ENCODE results near the gene EML4. TPM values are rescaled to one million over a fixed set of nuclear protein-coding genes. Genes with fewer than 3 reads are reported as not detected.

Gene EML4
- total and polyA plus RNA-seq, 2 of the 13 experiments (the other 11 are each of a cell fraction or from before 2014, with no cell fraction given): 243 to 476 TPM

DNA sequence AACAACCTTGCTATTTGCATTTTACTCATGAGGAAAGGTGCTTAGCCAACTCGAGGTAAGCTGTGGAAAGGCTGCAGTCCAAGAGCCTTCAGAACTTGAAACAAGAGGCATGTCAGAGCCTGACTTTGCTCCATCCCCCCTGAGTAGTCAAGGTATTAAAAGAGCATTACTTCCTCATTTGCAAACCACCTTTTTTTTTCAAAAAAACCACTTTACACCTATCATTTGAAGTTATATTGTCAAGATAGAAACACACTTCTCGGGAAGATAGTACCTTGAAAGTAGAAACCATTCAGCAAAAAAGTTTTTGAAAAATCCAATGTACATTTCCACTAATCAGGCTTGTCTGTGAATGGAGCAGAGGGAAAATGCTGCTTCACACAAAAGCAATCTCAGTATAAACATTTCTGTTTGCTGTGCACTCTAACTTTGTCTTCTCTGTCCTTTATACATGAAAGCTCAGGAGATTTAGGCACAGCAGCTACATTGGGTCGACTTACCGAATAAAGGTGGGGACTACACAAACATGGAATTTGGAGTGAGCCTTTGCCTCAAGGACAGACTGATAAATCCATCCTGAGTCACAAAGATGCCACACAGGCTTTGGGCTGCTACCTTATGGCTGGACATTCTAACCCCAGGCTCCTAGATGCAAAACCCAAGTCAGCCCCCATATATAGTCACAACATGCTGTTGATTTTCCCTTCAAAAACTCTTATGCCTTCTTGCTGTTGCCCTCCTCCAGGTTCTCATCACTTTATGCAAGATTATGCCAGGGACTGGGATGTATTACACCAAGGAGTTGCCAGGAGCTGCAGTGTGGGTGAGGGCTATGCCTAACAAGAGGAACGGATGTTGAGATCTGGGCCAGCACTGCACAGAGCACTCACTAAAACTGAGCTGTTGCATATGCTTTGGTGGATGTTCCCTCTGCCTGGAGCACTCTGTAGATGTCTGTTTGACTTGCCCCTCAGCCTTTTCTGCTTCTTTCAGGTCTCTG lies 41.4 kb upstream of the EML4 start (continued):
- TF ChIP-seq, protein P1, sequence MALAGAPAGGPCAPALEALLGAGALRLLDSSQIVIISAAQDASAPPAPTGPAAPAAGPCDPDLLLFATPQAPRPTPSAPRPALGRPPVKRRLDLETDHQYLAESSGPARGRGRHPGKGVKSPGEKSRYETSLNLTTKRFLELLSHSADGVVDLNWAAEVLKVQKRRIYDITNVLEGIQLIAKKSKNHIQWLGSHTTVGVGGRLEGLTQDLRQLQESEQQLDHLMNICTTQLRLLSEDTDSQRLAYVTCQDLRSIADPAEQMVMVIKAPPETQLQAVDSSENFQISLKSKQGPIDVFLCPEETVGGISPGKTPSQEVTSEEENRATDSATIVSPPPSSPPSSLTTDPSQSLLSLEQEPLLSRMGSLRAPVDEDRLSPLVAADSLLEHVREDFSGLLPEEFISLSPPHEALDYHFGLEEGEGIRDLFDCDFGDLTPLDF (CRISPR knock-in tag; IDR thresholded peaks at IDR 0.05): 0 out of 2 replicates have a peak, but pooled peaks have one; percentile 15
- TF ChIP-seq NFE2L2 (IDR thresholded peaks at IDR 0.05; ENCODE audit: low read length) (no peak), NAIF1 (CRISPR knock-in tag; IDR thresholded peaks at IDR 0.05; ENCODE audit: borderline replicate concordance) (peak; percentile 67; the same call in 1 of the 2 replicates), ZNF839 (CRISPR knock-in tag; IDR thresholded peaks at IDR 0.05; ENCODE audit: borderline replicate concordance) (no peak), SOX5 (CRISPR knock-in tag; IDR thresholded peaks at IDR 0.05; ENCODE audit: borderline replicate concordance) (peak; percentile 89), ZFAT (CRISPR knock-in tag; conservative IDR thresholded peaks at IDR 0.05) (no peak), ZNF619 (CRISPR knock-in tag; IDR thresholded peaks at IDR 0.05) (peak; percentile 86; the same call in 1 of the 2 replicates), PCBP1 (IDR thresholded peaks at IDR 0.05; ENCODE audit: borderline replicate concordance, low read depth, low read length) (no peak), PRMT3 (CRISPR knock-in tag; IDR thresholded peaks at IDR 0.05; ENCODE audit: borderline replicate concordance, low read depth) (peak; percentile 26; the same call in 1 of the 2 replicates), ZEB1 (IDR thresholded peaks at IDR 0.05; ENCODE audit: insufficient replicate concordance, low read depth) (peak; percentile 87), ZNF724P (CRISPR knock-in tag; IDR thresholded peaks at IDR 0.05; ENCODE audit: borderline replicate concordance) (no peak), SNAPC2 (CRISPR knock-in tag; IDR thresholded peaks at IDR 0.05) (no peak; the same call in 1 of the 2 replicates), ZNF343 (CRISPR knock-in tag; IDR thresholded peaks at IDR 0.05) (no peak), ZBTB42 (CRISPR knock-in tag; IDR thresholded peaks at IDR 0.05) (no peak), ZNF160 (CRISPR knock-in tag; IDR thresholded peaks at IDR 0.05) (no peak), SALL2 (CRISPR knock-in tag; IDR thresholded peaks at IDR 0.05) (no peak), SAFB2 (CRISPR knock-in tag; IDR thresholded peaks at IDR 0.05; ENCODE audit: borderline replicate concordance, low read depth) (no peak), MTA1 (CRISPR knock-in tag; IDR thresholded peaks at IDR 0.05; ENCODE audit: borderline replicate concordance) (no peak; the same call in 1 of the 2 replicates), CENPX (CRISPR knock-in tag; IDR thresholded peaks at IDR 0.05) (no peak), SCMH1 (CRISPR knock-in tag; IDR thresholded peaks at IDR 0.05; ENCODE audit: borderline replicate concordance) (no peak), NR2F6 (IDR thresholded peaks at IDR 0.05) (peak; percentile 77), NR2F6 (CRISPR knock-in tag; IDR thresholded peaks at IDR 0.05) (peak; percentile 82), DNMT1 (CRISPR knock-in tag; IDR thresholded peaks at IDR 0.05) (0 out of 2 replicates have a peak, but pooled peaks have one; percentile 44)
- TF ChIP-seq, protein P2, sequence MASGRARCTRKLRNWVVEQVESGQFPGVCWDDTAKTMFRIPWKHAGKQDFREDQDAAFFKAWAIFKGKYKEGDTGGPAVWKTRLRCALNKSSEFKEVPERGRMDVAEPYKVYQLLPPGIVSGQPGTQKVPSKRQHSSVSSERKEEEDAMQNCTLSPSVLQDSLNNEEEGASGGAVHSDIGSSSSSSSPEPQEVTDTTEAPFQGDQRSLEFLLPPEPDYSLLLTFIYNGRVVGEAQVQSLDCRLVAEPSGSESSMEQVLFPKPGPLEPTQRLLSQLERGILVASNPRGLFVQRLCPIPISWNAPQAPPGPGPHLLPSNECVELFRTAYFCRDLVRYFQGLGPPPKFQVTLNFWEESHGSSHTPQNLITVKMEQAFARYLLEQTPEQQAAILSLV (CRISPR knock-in tag; IDR thresholded peaks at IDR 0.05; ENCODE audit: borderline replicate concordance): 0 out of 2 replicates have a peak, but pooled peaks have one; percentile 74
- TF ChIP-seq, protein P3, sequence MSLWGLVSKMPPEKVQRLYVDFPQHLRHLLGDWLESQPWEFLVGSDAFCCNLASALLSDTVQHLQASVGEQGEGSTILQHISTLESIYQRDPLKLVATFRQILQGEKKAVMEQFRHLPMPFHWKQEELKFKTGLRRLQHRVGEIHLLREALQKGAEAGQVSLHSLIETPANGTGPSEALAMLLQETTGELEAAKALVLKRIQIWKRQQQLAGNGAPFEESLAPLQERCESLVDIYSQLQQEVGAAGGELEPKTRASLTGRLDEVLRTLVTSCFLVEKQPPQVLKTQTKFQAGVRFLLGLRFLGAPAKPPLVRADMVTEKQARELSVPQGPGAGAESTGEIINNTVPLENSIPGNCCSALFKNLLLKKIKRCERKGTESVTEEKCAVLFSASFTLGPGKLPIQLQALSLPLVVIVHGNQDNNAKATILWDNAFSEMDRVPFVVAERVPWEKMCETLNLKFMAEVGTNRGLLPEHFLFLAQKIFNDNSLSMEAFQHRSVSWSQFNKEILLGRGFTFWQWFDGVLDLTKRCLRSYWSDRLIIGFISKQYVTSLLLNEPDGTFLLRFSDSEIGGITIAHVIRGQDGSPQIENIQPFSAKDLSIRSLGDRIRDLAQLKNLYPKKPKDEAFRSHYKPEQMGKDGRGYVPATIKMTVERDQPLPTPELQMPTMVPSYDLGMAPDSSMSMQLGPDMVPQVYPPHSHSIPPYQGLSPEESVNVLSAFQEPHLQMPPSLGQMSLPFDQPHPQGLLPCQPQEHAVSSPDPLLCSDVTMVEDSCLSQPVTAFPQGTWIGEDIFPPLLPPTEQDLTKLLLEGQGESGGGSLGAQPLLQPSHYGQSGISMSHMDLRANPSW (CRISPR knock-in tag; IDR thresholded peaks at IDR 0.05; ENCODE audit: borderline replicate concordance): 0 out of 2 replicates have a peak, but pooled peaks have one; percentile 49

Data from HepG2 (cell line).